ENCODE results near the gene MSX1. TPM values are rescaled to one million over a fixed set of nuclear protein-coding genes. Genes with fewer than 3 reads are reported as not detected.

Gene MSX1
- total and polyA plus RNA-seq, 2 of the 13 experiments (the other 11 are each of a cell fraction or from before 2014, with no cell fraction given), result 12.1 to 14.9 TPM

DNA sequence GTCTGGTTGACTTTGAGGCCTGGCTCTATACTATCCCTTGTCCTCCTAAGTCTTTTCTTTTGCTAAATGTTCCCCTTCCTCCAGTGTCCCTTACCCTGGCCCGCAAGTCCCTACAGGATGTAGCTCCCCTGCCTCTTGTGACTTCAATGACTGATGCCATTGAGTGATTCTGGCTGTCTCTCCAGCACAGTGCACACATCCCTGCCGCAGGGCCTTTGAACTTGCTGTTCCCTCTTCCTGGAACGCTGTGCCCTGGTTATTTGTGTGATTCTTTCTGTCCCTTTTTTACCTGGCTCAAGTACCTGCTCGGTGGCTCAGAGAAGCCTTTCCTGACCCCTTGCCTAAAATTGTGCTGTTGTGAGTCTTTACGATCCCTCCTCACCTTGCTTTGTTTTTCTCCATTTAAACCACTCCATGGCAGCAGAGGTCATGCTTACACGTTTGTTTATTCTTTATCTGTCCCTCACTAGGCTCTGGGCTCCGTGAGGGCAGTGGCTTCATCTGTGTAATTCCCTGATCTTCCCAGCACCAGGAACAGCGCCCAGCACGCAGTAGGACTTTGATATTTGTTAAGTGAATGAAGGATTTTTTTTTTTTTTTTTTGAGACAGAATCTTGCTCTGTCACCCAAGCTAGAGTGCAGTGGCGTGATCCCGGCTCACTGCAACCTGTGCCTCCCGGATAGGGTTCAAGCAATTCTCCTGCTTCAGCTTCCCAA lies 17.6 kb downstream of the MSX1 start (continued):
- TF ChIP-seq, protein P1, sequence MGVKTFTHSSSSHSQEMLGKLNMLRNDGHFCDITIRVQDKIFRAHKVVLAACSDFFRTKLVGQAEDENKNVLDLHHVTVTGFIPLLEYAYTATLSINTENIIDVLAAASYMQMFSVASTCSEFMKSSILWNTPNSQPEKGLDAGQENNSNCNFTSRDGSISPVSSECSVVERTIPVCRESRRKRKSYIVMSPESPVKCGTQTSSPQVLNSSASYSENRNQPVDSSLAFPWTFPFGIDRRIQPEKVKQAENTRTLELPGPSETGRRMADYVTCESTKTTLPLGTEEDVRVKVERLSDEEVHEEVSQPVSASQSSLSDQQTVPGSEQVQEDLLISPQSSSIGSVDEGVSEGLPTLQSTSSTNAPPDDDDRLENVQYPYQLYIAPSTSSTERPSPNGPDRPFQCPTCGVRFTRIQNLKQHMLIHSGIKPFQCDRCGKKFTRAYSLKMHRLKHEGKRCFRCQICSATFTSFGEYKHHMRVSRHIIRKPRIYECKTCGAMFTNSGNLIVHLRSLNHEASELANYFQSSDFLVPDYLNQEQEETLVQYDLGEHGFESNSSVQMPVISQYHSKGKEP (CRISPR knock-in tag; IDR thresholded peaks at IDR 0.05), result no peak
- no peak for TF ChIP-seq PHF21A (CRISPR knock-in tag; IDR thresholded peaks at IDR 0.05)
- TF ChIP-seq ZMYM3 (CRISPR knock-in tag; IDR thresholded peaks at IDR 0.05), result peak; percentile 57; the same call in 1 of the 2 replicates

DNA sequence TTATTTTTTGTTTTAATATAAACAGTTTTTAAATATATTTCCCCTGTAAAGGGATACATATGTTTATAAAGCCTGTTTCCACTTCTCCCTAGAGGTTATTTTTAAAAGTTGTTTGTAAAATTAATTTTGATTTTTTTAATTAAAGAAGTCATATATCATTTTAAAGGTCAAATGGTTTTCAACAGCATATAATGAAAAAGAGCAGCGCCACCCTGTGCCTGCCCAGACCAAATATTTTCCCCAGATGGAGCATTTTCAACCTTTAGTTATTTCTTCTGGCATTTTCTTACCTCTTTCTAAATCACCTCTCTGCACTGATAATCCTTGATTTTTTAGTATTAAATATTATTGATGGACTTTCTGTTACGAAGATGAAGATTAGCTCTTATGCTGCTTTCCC lies 21.0 kb downstream of the MSX1 start:
- BruUV-seq (replicated peaks), result no TSS peak
- H3K4me1 ChIP-seq (ENCODE audit: insufficient read depth, low read length), result peaks cover 7% of the 10 kb centered on the region
- 3% methylated on average over 2 of the region's 2 CpGs for WGBS (ENCODE audit: low lambda C conversion rate)
- DNase-seq (ENCODE audit: low spot score) (no peak), FAIRE-seq (no peak), ATAC-seq (no peak)
- no peaks in the 10 kb centered on the region for H3K9me3 ChIP-seq (ENCODE audit: low read length)
- H3K4me3 ChIP-seq (replicated peaks in 1 of 3; ENCODE audit: insufficient read depth in 1 of 3, low read depth in 2 of 3, low read length in 3 of 3), result no peak overlapping the region
- intact Hi-C loops (cut with micrococcal nuclease; ENCODE audit: unreplicated experiment), result loop anchor here (1.0 kb wide), 2 partner anchors 202 to 392 kb away; no protein-coding TSS in a partner anchor
- H3K79me2 ChIP-seq (ENCODE audit: insufficient read depth, low read length), result no peaks in the 10 kb centered on the region
- TF ChIP-seq TOE1 (CRISPR knock-in tag; IDR thresholded peaks at IDR 0.05) (no peak), CENPX (CRISPR knock-in tag; IDR thresholded peaks at IDR 0.05) (no peak), ZFY (CRISPR knock-in tag; IDR thresholded peaks at IDR 0.05) (no peak), ZNF441 (CRISPR knock-in tag; IDR thresholded peaks at IDR 0.05; ENCODE audit: borderline replicate concordance) (no peak), CBX2 (IDR thresholded peaks at IDR 0.05; ENCODE audit: low read depth, low read length) (no peak), CBX2 (CRISPR knock-in tag; IDR thresholded peaks at IDR 0.05; ENCODE audit: low read depth) (no peak), STAG1 (CRISPR knock-in tag; IDR thresholded peaks at IDR 0.05) (peak; percentile 70), BORCS8-MEF2B (CRISPR knock-in tag; IDR thresholded peaks at IDR 0.05) (no peak), ZNF564 (CRISPR knock-in tag; IDR thresholded peaks at IDR 0.05) (no peak), ATAD3A (CRISPR knock-in tag; IDR thresholded peaks at IDR 0.05) (no peak), YEATS4 (CRISPR knock-in tag; IDR thresholded peaks at IDR 0.05; ENCODE audit: borderline replicate concordance) (no peak), ZKSCAN8 (CRISPR knock-in tag; IDR thresholded peaks at IDR 0.05; ENCODE audit: borderline replicate concordance) (no peak), TSC22D2 (CRISPR knock-in tag; IDR thresholded peaks at IDR 0.05; ENCODE audit: borderline replicate concordance) (no peak), SMC3 (IDR thresholded peaks at IDR 0.05; ENCODE audit: low read length) (peak; percentile 47; the same call in 1 of the 2 replicates)
- TF ChIP-seq, protein P2, sequence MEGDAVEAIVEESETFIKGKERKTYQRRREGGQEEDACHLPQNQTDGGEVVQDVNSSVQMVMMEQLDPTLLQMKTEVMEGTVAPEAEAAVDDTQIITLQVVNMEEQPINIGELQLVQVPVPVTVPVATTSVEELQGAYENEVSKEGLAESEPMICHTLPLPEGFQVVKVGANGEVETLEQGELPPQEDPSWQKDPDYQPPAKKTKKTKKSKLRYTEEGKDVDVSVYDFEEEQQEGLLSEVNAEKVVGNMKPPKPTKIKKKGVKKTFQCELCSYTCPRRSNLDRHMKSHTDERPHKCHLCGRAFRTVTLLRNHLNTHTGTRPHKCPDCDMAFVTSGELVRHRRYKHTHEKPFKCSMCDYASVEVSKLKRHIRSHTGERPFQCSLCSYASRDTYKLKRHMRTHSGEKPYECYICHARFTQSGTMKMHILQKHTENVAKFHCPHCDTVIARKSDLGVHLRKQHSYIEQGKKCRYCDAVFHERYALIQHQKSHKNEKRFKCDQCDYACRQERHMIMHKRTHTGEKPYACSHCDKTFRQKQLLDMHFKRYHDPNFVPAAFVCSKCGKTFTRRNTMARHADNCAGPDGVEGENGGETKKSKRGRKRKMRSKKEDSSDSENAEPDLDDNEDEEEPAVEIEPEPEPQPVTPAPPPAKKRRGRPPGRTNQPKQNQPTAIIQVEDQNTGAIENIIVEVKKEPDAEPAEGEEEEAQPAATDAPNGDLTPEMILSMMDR (CRISPR knock-in tag; IDR thresholded peaks at IDR 0.05), result peak; percentile 44
- TF ChIP-seq, protein P3, sequence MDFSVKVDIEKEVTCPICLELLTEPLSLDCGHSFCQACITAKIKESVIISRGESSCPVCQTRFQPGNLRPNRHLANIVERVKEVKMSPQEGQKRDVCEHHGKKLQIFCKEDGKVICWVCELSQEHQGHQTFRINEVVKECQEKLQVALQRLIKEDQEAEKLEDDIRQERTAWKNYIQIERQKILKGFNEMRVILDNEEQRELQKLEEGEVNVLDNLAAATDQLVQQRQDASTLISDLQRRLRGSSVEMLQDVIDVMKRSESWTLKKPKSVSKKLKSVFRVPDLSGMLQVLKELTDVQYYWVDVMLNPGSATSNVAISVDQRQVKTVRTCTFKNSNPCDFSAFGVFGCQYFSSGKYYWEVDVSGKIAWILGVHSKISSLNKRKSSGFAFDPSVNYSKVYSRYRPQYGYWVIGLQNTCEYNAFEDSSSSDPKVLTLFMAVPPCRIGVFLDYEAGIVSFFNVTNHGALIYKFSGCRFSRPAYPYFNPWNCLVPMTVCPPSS (IDR thresholded peaks at IDR 0.05), result no peak
- H3K36me3 ChIP-seq (replicated peaks in 1 of 2; ENCODE audit: control insufficient read depth in 1 of 2, insufficient read depth in 2 of 2, low read length in 2 of 2), result no peaks in the 10 kb centered on the region
- H3K27me3 ChIP-seq (ENCODE audit: control insufficient read depth in 1 of 2, insufficient read depth in 2 of 2, low read length in 2 of 2), result peaks cover 0 to 1% of the 10 kb centered on the region in 2 experiments; a peak in 1 of 5 replicates
- no peak overlapping the region for H3K9ac ChIP-seq (ENCODE audit: insufficient read depth, low read depth, low read length)
- no peak overlapping the region for H2AFZ ChIP-seq (ENCODE audit: low read length)
- ChIA-PET POLR2A (no interaction called here), CTCF (ENCODE audit: low intra/inter-chr PET ratio, low total read pairs) (interaction anchor here (1.3 to 2.6 kb wide), 3 partner anchors 202 to 392 kb away, joined by 3 to 13 read pairs (median 9); no protein-coding TSS in a partner anchor)
- no peaks in the 10 kb centered on the region for H4K20me1 ChIP-seq (ENCODE audit: insufficient read depth, low read length)
- H3K27ac ChIP-seq (ENCODE audit: extremely low read length, insufficient read depth, low read length), result no peak overlapping the region
- H3K4me2 ChIP-seq (ENCODE audit: low read depth, low read length), result no peak overlapping the region
- in situ Hi-C loops (cut with HindIII; ENCODE audit: extremely low pct_ligation_motif_present, low pct_unique_long_range_greater_than_20kb), result no loop called here
